Activated T-cell treated with anti-CD3 and anti-CD28 coated beads, Interleukin-2, amount 50 U/mL, for 1 hour (primary cell): Measurements from ENCODE around the gene PARVB.

Experiments used
- DNase-seq: peaks from one replicate; pipeline ENCODE4 v3.0.0-alpha.2; 2020

The PARVB gene

GRCh38 chr22:44057401-44057987 lies 33.4 kb downstream of the PARVB start:
- no peak for DNase-seq

DNA sequence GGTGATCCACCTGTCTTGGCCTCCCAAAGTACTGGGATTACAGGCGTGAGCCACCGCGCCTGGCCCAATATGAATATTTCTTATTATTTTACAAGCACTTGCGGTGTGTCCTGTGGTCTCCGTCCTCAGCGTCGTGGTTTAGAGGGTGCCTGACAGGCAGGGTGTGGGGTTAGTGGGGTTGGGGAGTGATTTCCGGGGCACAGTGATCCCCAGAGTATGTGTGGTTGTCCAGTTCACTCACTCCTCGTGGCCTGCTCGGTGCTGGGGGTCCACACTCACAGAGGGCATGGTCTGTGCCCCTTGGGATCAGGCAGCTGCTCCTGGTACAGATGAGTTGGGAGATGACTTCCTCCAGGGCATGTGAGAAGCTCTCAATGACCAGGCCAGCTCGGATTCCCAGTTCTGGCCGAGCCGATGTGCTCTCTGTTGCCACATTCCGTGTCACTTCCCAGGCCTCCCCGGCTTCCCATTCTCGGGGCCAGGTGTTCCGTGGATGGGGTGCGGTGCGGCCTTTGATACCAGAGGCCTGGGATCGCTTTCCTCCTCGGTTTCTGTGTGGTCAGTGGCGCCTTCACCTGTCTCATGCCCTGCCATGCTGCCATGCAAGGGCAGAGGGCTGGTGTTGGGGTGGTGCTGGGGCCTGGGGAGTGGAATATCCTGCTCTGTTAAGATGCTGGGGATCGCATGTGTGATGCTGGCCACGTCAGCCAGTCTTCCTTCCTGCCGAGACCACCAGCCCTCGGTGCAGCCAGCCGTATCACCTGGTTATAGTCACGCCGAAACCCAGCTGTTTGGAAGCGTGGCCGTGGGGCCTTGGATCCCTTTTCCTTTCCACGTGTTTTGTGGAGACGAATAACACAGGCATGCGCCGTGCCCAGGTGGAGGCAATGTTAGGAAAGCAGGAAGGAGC lies 39.6 kb downstream of the PARVB start:
- DNase-seq, result no peak

DNA sequence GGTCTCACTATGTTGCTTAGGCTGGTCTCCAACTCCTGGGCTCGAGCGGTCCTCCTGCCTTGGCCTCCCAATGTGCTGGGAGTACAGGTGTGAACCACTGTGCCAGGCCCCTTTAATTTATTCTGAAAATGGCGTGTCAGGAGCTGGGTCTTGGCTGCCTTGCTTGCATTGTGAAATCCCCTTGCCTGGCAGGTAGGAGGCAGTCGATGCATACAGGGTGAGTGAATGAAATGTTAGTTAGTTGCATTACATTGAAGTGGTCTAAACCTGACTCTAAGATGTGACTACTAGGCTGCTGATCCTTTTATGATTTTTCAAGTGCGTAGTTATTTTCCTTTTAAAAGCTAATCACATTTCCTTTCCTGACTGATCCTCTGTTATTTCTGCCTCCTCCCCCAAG lies 42.9 kb downstream of the PARVB start:
- no peak for DNase-seq

DNA sequence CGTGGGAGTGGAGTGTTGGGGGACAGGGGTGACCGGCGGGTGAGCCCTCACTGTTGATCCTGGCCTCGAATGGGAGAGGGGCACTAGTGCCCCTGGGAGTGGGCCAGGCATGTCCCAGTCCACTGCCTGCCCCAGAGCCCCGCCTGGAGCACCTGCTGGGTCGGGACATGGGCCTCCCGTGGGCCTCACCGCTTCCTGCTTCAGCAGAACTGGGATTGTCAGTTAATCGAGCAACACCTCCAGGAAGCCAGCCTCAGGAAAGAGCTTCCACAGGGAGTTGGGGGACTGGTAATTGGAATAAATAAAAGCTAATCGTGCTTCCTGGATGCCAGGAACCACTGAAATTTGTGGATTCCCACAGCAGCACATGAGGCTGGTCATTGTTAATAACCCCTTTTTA lies 43.8 kb downstream of the PARVB start:
- no peak for DNase-seq

DNA sequence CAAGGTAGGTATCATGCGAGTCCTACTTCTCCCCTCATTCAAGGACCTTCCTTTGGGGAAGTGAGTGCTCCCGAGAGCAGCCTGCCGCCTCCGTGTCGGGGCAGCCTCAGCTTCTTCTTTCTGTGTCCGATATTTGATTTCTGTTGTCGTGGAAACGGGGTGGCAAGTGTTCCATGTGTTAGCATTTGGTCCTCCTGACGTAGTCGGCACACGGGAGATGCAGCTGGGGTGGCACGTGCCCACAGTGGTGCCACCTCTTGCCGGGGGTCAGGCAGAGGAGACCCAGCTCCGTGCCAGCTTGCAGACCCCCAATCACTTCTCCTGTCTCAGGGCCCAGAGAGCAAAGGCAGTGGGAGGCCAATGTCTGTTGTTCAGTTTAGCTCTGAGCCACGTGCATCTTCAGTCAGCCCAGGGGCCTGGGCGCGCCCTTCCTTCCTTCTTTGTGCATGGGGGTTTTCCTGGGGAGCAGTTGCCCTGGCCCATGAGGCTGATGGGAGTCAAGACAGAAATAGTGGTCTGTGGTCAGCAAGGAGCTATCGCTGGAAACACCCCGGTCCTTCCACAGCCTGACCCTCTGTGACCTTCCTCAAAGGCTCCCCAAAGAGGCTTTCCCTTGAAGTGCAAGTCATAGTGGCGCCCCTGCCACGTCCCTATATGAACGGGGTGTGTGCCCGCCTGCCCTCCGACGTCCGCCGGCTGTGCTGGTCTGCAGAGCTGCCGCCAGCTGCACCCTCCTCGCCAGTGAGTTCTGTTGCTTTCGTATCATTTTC lies 44.5 kb downstream of the PARVB start:
- no peak for DNase-seq

GRCh38 chr22:44070029-44070428 lies 45.9 kb downstream of the PARVB start:
- DNase-seq, result no peak

GRCh38 chr22:44071781-44072326 lies 47.8 kb downstream of the PARVB start:
- no peak for DNase-seq

- DNase-seq, result no peak
Observed at GRCh38 chr22:44074337-44074984, 50.4 kb downstream of the PARVB start.

GRCh38 chr22:44075022-44075421 lies 50.9 kb downstream of the PARVB start:
- DNase-seq, result no peak

DNA sequence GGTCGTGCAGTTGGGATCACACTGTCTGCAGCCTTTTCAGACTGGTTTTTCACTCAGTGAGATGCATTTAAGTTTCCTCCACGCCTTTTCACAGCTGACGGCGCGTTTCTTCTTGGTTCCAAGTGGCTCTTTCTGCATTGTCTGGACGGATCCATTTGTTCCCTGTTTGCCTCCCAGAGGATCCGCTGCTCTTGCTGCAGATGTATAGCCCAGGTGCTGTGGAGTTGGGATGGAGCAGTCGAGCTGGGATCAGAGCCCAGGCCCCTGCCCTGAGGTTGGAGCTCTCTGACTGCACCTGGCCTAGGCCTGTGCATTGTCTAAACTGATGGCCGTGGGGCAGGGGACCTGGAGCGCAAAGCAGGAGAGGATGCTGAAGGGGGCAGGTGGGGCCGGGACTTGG lies 51.6 kb downstream of the PARVB start:
- no peak for DNase-seq

GRCh38 chr22:44076825-44077224 lies 52.7 kb downstream of the PARVB start:
- no peak for DNase-seq

DNA sequence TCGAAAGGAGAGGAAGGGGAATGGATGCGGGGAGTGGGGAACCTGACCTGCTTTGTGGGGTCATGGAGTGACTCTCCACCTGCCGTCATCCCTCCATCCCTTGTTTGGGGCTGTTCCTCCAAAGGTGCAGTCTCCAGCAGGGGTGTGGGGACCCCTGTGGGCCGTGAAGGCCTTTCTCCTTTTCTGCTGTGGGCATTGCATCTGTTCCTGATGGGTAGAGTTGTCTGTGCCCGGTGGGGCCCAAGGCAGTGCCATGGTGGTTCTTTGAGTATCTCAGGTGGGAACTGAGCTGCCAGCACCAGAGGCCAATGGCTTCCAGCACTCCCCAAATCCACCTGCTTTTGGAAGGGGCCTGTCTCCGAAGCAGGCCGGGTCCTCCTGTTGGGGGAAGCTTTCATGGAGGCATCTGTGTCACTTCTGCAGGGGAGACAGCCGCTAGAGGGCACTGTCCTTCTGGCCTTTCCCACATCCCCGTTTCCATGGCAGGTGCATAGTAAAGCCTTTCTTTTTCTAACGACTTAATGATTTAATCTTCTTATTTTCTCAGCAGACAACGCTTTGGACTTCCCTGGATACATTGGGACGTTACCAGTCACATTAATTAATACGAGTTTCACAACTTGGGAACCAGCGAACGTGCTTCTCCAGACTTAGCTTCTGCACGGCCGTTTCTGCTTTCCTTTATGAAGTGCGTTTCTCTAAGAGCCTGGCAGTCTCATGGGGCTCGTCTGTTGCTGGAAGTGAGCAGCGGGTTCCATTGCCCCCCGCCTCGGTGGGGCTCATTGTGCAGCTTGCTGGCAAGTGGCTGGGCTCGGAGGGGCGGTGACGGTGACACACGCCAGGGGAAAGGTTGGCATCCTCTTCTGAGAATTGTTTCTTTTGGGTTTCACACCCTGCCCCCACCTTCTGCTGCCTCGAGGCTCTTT lies 57.1 kb downstream of the PARVB start:
- peak; percentile 69 for DNase-seq

DNA sequence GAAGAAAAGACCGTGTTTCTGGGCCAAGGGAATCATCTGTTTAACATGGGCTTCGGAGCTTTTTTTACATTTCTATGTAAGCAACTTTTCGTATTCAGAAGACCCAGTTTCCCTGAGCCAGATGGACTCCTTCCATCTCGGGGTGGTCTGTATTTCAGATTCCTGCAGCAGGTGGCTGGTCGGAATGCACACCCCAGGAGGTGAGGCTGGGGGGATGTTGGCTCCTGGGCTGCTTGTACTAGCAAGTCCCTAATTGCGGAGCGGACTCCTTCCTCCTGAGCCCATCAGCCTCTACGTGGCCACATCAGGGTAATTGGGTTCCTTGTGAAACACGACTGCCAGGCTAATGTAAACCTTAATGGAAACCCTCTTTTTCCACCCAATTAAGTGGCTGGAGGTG lies 58.7 kb downstream of the PARVB start:
- no peak for DNase-seq

GRCh38 chr22:44084044-44084772 lies 60.1 kb downstream of the PARVB start:
- no peak for DNase-seq

DNA sequence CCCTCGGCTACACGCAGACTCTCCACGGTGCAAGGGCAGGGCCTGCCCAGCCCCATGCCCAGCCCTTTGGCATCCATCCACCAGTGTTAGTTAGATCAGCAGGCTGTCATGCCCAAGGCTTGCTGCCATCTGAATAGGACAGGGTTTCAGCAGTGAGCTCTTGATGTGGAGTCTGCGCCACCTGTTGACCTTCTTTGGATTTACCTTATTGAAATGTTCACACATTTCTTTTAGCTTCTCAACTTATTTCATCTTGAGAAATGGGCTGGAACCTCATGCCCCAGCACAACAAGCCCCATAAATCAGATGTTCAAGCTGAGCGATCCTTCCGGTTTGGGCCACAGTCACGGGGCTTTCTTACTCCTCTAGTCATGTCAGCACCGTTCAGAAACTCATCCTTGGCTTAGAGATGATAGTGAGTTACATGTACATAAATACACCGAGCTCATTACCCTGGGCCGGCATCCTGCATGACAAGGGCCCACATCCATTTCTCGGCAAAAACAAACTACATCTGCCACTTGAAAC lies 61.7 kb downstream of the PARVB start:
- DNase-seq, result no peak

GRCh38 chr22:44086271-44087088 lies 62.4 kb downstream of the PARVB start:
- no peak for DNase-seq

- DNase-seq, result no peak
Observed at GRCh38 chr22:44087089-44087430, 63.0 kb downstream of the PARVB start.

DNA sequence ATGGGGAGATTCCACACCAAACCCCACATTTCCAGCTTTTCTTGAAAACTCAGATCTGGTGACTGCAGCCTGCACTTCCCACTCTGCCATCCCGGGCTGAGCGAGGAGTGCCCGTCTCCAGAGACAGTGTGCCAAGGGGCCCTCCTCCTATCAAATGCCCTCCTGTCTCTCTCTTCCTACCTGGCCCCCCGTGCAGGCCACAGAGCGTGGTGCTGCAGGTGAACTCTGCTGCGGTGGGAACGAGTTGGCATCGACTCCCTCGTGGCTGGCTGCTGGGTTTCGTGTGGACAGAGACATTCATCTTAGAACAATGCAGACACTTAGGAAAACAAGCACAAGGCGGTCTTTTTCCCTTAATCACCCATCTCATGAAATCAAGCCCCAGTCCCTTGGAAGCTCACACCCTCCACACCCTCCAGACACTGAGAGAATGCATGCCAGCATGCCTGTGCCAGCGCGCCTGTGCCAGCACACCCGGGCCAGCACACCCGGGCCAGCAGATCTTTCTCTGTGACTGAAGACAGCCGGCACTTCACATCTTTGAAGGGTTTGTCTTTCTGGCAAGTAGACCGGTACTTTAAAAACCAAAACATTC lies 65.0 kb downstream of the PARVB start:
- no peak for DNase-seq

GRCh38 chr22:44089717-44090570 lies 65.8 kb downstream of the PARVB start:
- no peak for DNase-seq
